TTC549 (cell line): ENCODE data around the gene COL15A1.
"Not testable (repeated sequence)": the region's sequence is repeated elsewhere in the genome, so short reads cannot be mapped to it uniquely, and the experiment has no call there.

Experiments
- FAIRE-seq: peaks from 2 replicates; lab custom pipeline; 2012; peaks lifted over from hg19 to GRCh38; lab: Jason Lieb, UNC

COL15A1 gene

GRCh38 chr9:98943682-98944056, at the start of gene COL15A1:
TSS of gene COL15A1 (plus strand) at chr9:98943907. CDS start at chr9:98944062, 155 bp downstream.
- no peak for FAIRE-seq

GRCh38 chr9:98894171-98894570, 49.5 kb upstream of the COL15A1 start:
- FAIRE-seq: no peak

GRCh38 chr9:98894761-98895160, 48.9 kb upstream of the COL15A1 start:
- FAIRE-seq: no peak

- no peak for FAIRE-seq
Observed at GRCh38 chr9:98896632-98897031, 47.1 kb upstream of the COL15A1 start.

GRCh38 chr9:98897745-98898144, 46.0 kb upstream of the COL15A1 start:
- FAIRE-seq: no peak

- FAIRE-seq: no peak
Observed at GRCh38 chr9:98899408-98900056, 44.2 kb upstream of the COL15A1 start.

- no peak for FAIRE-seq
Observed at GRCh38 chr9:98900244-98900643, 43.5 kb upstream of the COL15A1 start.

- no peak for FAIRE-seq
Observed at GRCh38 chr9:98900725-98901124, 43.0 kb upstream of the COL15A1 start.

- FAIRE-seq: not testable (repeated sequence)
Observed at GRCh38 chr9:98901843-98902242, 41.9 kb upstream of the COL15A1 start.

GRCh38 chr9:98902516-98902915, 41.2 kb upstream of the COL15A1 start:
- FAIRE-seq: no peak

GRCh38 chr9:98902925-98903324, 40.8 kb upstream of the COL15A1 start:
- FAIRE-seq: no peak

GRCh38 chr9:98903961-98904411, 39.7 kb upstream of the COL15A1 start:
- FAIRE-seq: no peak

- FAIRE-seq: no peak
Observed at GRCh38 chr9:98905015-98905414, 38.7 kb upstream of the COL15A1 start.

GRCh38 chr9:98906273-98907040, 37.2 kb upstream of the COL15A1 start:
- no peak for FAIRE-seq

- no peak for FAIRE-seq
Observed at GRCh38 chr9:98907055-98907454, 36.7 kb upstream of the COL15A1 start.

- no peak for FAIRE-seq
Observed at GRCh38 chr9:98908897-98909634, 34.6 kb upstream of the COL15A1 start.

GRCh38 chr9:98909935-98910334, 33.8 kb upstream of the COL15A1 start:
- FAIRE-seq: no peak

- no peak for FAIRE-seq
Observed at GRCh38 chr9:98911042-98911441, 32.7 kb upstream of the COL15A1 start.

GRCh38 chr9:98911738-98912137, 32.0 kb upstream of the COL15A1 start:
- not testable (repeated sequence) for FAIRE-seq

- no peak for FAIRE-seq
Observed at GRCh38 chr9:98912450-98912849, 31.3 kb upstream of the COL15A1 start.

GRCh38 chr9:98913044-98913443, 30.7 kb upstream of the COL15A1 start:
- no peak for FAIRE-seq

- no peak for FAIRE-seq
Observed at GRCh38 chr9:98913705-98914104, 30.0 kb upstream of the COL15A1 start.

GRCh38 chr9:98915599-98915998, 28.1 kb upstream of the COL15A1 start:
- no peak for FAIRE-seq
